Fibroblast of skin of left quadriceps (primary cell): ENCODE measurements around the gene TRIM41.
"Not testable (repeated sequence)": the region's sequence is repeated elsewhere in the genome, so short reads cannot be mapped to it uniquely, and the experiment has no call there.

Experiments
- DNase-seq, 2 experiments: peaks; one replicate each; pipeline ENCODE4 v3.0.0-alpha.2; 2013; ENCODE audit warnings: low read depth in 2 of 2

TRIM41 gene

DNA sequence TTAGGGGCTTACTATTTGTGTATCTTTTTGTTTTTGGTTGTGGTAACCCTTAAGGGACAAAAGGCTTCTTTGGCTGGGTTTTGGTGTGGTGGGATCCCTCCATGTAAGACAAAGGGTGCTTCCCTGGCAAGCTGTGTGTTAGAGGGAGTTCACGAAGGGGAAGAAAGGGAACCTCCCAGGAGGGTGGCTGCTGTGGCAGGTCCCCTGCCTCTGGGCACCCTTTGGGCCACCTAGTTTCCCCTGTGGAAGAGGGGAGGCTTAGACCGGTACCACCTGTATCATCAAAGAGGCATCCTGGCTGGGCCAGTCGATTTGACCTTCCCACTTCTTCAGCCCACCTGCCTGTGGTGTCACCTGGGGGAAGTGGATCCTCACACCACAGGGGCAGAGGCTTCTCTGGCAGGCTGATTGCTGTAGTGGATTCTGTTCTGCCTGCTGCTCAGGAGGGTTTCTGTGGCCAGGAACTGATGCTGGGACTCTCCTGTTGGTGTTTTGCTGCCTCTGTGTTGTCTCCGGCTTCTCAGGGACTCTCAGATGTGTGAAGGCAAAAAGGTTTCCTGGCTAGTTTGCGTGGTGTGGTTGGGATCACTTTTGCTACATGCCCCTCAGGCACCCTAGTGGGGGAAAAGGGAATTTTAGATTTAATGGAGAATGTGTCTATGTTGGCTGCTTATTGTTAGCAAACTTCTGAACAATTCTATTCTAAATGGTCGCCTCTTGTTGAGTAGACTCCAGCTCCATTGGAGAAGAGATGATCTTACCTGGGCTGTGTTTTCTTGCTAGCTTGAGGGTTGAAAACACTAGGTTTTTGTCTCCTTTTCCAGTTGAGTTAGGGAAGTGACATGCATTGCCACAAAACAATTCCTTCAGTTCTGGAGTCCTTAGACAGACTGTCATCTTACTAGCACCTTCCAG lies 61.0 kb downstream of the TRIM41 start:
- not testable (repeated sequence) for DNase-seq
